Measurements from ENCODE around the gene ZCRB1.
"Not testable (repeated sequence)": the region's sequence is repeated elsewhere in the genome, so short reads cannot be mapped to it uniquely, and the experiment has no call there.

ZCRB1 gene

DNA sequence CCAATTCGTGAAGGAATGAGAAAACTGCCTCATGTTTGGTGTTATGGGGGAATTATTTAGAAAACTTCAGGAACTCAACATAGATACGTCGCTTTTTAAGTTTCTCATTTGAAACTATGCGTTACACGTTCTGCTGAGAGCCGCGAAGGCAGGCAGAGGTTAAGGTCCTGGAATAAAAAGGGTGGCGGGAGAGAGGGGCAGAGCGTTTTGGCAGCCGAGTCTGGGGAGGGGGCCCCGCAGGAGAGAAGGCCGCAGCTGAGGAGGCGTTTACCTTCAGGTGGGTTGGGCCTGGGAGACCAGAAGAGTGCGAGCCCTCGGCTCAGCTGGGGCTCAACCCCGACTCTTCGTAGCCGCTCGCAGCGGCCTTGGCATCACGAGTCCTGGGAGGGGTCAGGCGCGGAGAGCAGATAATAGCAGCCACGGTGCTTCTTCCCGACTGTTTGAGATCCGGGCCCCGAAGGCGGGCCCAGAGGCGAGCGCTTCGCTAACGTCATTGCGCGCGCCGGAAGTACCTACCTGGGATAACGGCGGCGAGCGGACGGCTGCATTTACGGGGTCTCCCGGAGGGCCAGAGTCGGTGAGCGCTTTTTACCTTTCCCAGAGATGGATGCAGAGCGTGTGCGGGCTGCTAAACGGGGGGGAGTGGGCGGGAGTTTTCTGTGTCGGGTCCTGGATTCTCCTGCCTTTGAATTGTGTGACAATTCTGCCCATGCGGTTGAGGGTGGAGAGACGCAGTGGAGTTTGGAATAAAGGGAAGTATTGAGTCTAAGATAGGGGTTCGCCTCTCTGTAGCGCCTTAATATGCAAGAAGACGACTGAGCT is at the start of gene ZCRB1, which contains the start of gene PPHLN1:
Gene ZCRB1, minus strand, starts transcription at position 442 of the 822 bp plus-strand sequence. CDS start 1,992 bp downstream, outside the sequence.
Gene PPHLN1, plus strand, starts transcription at position 515 of the 822 bp plus-strand sequence. CDS start 9,736 bp downstream, outside the sequence.
- peak; percentile 88 for DNase-seq

GRCh38 chr12:42373669-42374068 is 47.8 kb upstream of the ZCRB1 start:
- DNase-seq: no peak

DNA sequence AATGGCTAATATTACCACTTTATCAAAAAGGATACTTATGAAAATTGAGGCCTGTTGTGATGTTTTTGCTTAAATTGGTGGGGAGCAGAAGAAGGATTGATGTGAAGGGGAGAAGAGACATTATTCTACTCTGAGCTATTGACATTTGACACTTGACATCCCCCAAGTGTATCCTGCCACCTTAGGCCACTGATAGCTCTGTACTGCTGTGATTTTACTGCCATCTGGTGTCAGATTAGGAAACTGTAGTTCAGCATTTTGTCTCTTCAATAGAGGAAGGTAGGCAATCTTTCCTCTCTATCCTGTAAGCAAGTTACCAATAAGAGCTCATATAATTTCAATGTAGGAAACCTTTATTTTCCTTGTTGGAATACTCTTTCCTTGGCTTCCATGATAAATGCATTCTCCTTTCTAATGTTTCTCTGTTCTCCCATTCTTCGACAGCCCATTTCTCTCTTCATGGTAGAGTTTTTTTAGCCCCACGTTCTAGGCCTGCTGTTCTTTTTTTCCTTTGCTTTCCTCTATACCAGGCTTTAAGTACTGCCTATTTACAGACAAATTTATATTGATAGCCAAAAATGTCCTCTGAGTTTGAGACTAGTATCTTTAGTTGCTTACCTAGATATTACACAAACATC is 46.4 kb upstream of the ZCRB1 start:
- no peak for DNase-seq

DNA sequence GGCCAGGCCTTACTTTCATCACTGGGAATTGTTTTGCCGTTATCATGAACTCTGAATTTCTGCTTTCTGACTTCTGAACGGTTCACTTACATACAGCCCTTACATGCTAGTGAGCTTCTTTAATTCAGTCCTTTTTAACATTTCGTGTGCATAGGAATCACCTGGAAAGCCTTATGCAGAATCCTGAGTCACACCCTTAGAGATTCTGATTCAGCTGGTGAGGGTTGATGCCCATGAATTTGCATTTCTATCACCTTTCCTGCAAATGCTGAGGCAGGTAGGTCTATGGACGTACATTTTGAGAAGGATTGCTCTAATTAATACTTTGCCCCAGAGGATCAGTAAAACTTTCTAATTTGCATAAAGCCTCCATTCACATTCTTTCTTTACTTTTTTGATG is 44.1 kb upstream of the ZCRB1 start:
- no peak for DNase-seq

DNA sequence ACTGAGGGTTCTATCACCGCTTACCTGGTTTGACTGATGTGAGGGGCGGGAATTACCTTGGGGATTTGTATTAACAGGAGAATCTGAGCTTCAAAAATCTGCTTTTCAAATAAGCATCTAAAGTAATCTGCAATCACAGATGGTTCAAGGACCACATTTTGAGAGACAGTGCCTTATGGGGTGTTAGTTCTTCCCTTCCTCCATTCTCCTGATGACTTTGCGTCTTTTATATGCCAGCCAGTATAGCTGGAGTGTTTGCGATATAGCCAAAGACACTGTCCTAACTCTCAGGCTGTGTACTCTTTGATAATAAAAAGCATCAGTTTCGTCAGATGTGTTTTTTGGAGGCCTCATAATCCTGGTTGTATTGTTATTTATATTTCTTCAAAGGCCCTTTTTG is 39.6 kb upstream of the ZCRB1 start:
- no peak for DNase-seq

- DNase-seq: no peak
Measured at GRCh38 chr12:42364692-42365091, 38.8 kb upstream of the ZCRB1 start.

DNA sequence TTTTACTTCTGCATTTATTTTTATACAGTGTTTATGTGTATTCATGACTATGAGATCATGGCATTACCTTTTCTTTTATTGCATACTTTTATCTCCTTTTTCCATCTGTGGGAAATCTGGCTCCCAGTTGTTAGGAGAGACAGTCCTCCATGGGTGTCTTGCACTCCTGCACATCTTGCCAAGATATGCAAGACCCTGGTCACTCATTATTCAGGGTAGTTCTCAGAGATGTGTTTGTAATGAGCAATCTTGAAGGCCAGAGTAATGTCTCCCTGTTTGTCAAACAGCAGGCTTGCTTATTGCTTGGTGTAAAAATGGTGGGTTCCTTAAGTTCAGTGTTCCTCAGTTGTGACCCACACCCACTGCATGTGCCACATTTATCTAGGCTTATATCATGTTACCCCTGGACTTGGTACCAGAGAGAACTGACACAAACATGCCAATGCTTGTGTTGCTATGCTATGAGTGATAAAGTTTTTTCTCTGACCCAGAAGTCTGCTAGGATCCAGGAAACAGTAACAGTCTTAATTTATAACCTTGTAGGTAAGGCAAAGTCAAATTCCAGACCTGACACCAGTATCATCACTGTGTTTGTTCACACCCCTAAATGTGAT is 36.9 kb upstream of the ZCRB1 start:
- no peak for DNase-seq

- DNase-seq: no peak
Measured at GRCh38 chr12:42361909-42362646, 36.2 kb upstream of the ZCRB1 start.

GRCh38 chr12:42360747-42361403 is 35.0 kb upstream of the ZCRB1 start:
- DNase-seq: no peak

- no peak for DNase-seq
Measured at GRCh38 chr12:42356344-42356743, 30.4 kb upstream of the ZCRB1 start.

- not testable (repeated sequence) for DNase-seq
Measured at GRCh38 chr12:42350021-42350407, 24.1 kb upstream of the ZCRB1 start.

GRCh38 chr12:42349119-42350020 is 23.5 kb upstream of the ZCRB1 start:
- DNase-seq: not testable (repeated sequence)

DNA sequence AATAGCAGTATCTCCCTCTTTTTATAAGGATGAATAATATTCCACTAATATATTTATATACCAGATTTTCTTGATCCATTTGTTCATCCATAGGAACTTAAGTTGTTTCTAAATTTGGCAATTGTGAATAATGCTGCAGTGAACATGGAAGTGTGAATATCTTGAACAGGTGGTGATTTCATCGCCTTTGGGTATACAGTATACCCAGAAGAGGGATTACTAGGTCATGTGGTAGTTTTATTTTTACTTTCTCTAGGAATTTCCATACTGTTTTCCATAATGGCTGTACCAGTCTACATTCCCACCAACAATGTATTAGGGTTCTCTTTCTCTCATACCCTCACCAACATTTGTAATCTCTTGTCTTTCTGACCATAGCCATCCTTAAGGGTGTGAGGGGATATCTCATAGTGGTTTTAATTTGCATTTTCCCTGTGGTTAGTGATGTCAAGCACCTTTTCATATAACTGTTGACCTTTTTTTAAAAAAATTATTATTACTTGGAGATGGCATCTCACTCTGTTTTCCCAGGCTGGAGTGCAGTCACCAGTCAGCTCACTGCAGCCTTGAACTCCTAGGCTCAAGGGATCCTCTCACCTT is 20.6 kb upstream of the ZCRB1 start:
- DNase-seq: no peak

- DNase-seq: no peak
Measured at GRCh38 chr12:42343721-42344120, 17.8 kb upstream of the ZCRB1 start.

GRCh38 chr12:42342028-42342427 is 16.1 kb upstream of the ZCRB1 start:
- no peak for DNase-seq

DNA sequence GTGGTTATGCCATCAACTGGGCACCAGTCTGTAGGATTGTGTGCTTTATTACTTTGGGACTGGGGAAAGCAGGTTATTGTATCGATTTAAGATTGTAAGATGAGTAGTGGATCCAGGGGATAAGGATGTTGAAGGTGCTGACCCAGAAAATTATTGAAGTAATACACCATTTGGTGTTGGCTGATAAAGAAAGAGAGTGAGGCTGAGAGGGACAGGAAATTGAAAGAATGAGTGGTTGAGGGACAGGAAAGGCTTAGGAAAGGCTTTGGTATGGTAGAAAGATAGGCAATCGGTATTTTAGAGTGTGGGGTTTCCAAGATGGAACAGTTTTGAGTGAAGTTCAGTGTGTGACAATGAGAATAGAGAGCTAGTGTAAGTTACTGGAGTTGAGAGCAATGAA is 12.4 kb upstream of the ZCRB1 start:
- DNase-seq: no peak

DNA sequence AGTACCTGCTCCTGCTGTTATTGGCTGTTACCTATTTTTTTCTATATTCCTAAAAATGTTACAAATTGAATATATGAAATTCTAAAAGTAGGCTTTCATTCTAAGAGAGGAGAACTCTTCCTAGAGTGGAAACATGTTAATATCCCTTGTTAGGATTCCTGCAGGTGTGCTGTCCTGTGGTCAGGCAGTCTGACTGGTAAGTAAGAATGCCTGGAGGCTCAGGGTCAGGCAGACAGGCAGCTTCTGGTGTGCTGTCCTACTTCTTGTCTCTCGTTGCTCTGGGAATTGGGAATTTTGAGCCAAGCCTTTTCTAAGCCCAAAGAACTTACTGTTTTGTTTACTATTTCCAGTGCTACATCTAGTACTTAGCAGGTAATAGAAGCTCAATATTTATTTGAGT is 10.4 kb upstream of the ZCRB1 start:
- DNase-seq: no peak

DNA sequence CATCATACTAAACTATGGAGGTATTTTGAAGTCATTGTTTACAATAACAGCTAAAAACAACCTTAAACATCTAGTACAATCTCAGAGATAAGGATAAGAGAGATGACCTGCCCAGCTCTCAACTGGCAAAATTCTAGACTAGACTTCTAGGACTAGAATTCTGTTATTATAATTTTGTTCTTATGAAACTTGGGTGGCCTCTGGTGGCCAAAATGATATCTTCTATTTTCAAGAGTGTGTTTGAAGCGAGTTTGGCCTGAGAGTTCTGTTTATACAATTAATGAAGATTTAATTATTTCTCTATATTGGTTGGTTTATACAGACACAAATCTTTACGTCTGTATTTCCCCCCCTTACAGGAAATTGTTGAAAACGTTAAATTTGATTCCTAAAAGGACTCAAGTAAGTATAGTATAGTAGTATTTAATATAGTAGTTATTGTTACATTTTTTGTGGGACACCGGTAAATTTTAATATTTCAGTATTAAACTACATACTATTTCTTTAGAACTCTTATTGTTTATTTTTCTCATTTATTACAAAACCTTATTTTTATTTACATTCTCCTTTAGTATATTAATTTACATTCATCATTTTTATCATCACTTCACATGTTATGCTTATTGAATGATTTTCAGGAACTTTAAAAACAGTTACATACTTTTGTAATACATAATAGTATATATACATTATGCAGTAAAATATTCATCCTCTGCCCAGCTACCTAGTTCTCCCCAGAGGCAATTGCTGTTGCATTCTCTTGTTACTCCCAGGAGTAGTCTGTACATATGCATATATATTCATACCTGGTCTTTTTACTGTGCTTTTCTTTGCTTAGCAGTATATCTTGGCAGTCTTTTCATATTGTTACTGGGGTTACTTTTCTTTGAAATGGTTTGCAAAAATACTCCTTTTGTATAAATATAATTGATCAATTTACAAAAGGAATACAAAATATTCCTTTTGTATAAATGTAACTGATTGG is 6.7 kb upstream of the ZCRB1 start:
- DNase-seq: no peak

GRCh38 chr12:42330097-42330496 is 4.2 kb upstream of the ZCRB1 start:
- not testable (repeated sequence) for DNase-seq

- no peak for DNase-seq
Measured at GRCh38 chr12:42327227-42327590, 1.3 kb upstream of the ZCRB1 start.

All from stimulated activated CD8-positive, alpha-beta memory T cell treated with anti-CD3 and anti-CD28 coated beads, Interleukin-4, amount 100 ng/mL, for 48 hours (primary cell).